ENCODE data around the gene BTBD9. TPM values are rescaled to one million over a fixed set of nuclear protein-coding genes. Genes with fewer than 3 reads are reported as not detected.

The BTBD9 gene
- total RNA-seq, 1 donor from 2014 or later: 10.3 TPM

- Mint-ChIP-seq H3K9me3 (ENCODE audit: unreplicated experiment) (peaks cover 3% of the 10 kb centered on the region), H3K4me1 (ENCODE audit: low read depth, unreplicated experiment) (peaks cover 5% of the 10 kb centered on the region), H3K27ac (ENCODE audit: unreplicated experiment) (no peak overlapping the region), H3K4me3 (ENCODE audit: unreplicated experiment) (no peak overlapping the region), H3K27me3 (ENCODE audit: low read depth, unreplicated experiment) (no peaks in the 10 kb centered on the region), H3K36me3 (ENCODE audit: low read depth, unreplicated experiment) (peaks cover 6% of the 10 kb centered on the region)
- Histone ChIP-seq H3K27me3 (ENCODE audit: insufficient read depth, low read length) (no peaks in the 10 kb centered on the region), H3K36me3 (ENCODE audit: insufficient read depth, low read length) (no peaks in the 10 kb centered on the region), H3K9ac (ENCODE audit: low read length) (no peak overlapping the region), H3K79me2 (ENCODE audit: insufficient read depth, low read length) (no peaks in the 10 kb centered on the region), H3K4me3 (ENCODE audit: insufficient read depth, low read depth, low read length) (no peak overlapping the region), H3K4me2 (ENCODE audit: low read length) (no peak overlapping the region), H3K27ac (ENCODE audit: low read depth, low read length) (no peak overlapping the region), H4K20me1 (ENCODE audit: insufficient read depth, low read length) (peaks cover 22% of the 10 kb centered on the region), H2AFZ (ENCODE audit: low read depth, low read length) (no peak overlapping the region), H3K9me3 (ENCODE audit: insufficient read depth, low read depth, low read length) (no peaks in the 10 kb centered on the region), H3K4me1 (ENCODE audit: insufficient read depth, low read length) (no peaks in the 10 kb centered on the region)
- FAIRE-seq: no peak
- no peak for TF ChIP-seq EZH2 (IDR thresholded peaks at IDR 0.05; ENCODE audit: insufficient read depth, low read length)
- no peak for TF ChIP-seq CTCF (IDR thresholded peaks at IDR 0.05; ENCODE audit: insufficient read depth, low read depth, low read length)
- no peak for DNase-seq (ENCODE audit: low read depth)
Measured at GRCh38 chr6:38160831-38161230, 478.9 kb downstream of the BTBD9 start.

DNA sequence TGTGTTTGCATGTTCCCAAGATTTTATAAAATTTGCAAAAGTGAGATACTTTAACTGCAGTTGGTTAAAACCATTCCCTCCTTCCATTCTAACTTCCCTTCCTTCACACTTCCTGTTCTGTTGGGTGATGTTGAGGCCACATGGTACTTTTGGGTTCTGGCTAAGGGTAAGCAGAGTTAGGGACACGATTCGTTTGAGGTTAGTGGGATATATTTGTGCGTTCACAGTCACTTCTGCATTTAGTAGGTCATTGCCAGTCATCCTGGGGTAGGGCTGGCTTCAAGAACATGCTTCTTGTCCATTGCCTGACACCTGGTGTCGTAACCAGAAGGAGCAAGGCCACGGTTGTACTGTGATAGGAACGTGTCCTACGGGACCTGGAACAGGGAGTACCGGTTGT lies 480.1 kb downstream of the BTBD9 start:
- Mint-ChIP-seq H3K36me3 (ENCODE audit: low read depth, unreplicated experiment) (peaks cover 10% of the 10 kb centered on the region), H3K9me3 (ENCODE audit: unreplicated experiment) (peaks cover 3% of the 10 kb centered on the region), H3K27me3 (ENCODE audit: low read depth, unreplicated experiment) (no peaks in the 10 kb centered on the region), H3K4me3 (ENCODE audit: unreplicated experiment) (no peak overlapping the region), H3K27ac (ENCODE audit: unreplicated experiment) (no peak overlapping the region), H3K4me1 (ENCODE audit: low read depth, unreplicated experiment) (peaks cover 2% of the 10 kb centered on the region)
- no peaks in the 10 kb centered on the region for H3K27me3 ChIP-seq (ENCODE audit: insufficient read depth, low read length)
- no peak overlapping the region for H3K9ac ChIP-seq (ENCODE audit: low read length)
- H3K4me2 ChIP-seq (ENCODE audit: low read length): no peak overlapping the region
- no peak overlapping the region for H3K4me3 ChIP-seq (ENCODE audit: insufficient read depth, low read depth, low read length)
- H4K20me1 ChIP-seq (ENCODE audit: insufficient read depth, low read length): peaks cover 29% of the 10 kb centered on the region
- no peaks in the 10 kb centered on the region for H3K36me3 ChIP-seq (ENCODE audit: insufficient read depth, low read length)
- no peaks in the 10 kb centered on the region for H3K79me2 ChIP-seq (ENCODE audit: insufficient read depth, low read length)
- DNase-seq (ENCODE audit: low read depth): no peak
- no peak for FAIRE-seq
- TF ChIP-seq CTCF (IDR thresholded peaks at IDR 0.05; ENCODE audit: insufficient read depth, low read depth, low read length): no peak
- no peak for TF ChIP-seq EZH2 (IDR thresholded peaks at IDR 0.05; ENCODE audit: insufficient read depth, low read length)
- H2AFZ ChIP-seq (ENCODE audit: low read depth, low read length): no peak overlapping the region
- H3K4me1 ChIP-seq (ENCODE audit: insufficient read depth, low read length): peaks cover 4% of the 10 kb centered on the region
- no peak overlapping the region for H3K27ac ChIP-seq (ENCODE audit: low read depth, low read length)
- H3K9me3 ChIP-seq (ENCODE audit: insufficient read depth, low read depth, low read length): no peaks in the 10 kb centered on the region

- Histone ChIP-seq H3K36me3 (ENCODE audit: insufficient read depth, low read length) (no peaks in the 10 kb centered on the region), H3K4me3 (ENCODE audit: insufficient read depth, low read depth, low read length) (no peak overlapping the region), H3K4me2 (ENCODE audit: low read length) (no peak overlapping the region), H4K20me1 (ENCODE audit: insufficient read depth, low read length) (peaks cover 31% of the 10 kb centered on the region), H3K9me3 (ENCODE audit: insufficient read depth, low read depth, low read length) (no peaks in the 10 kb centered on the region), H3K79me2 (ENCODE audit: insufficient read depth, low read length) (no peaks in the 10 kb centered on the region), H3K27me3 (ENCODE audit: insufficient read depth, low read length) (no peaks in the 10 kb centered on the region), H3K27ac (ENCODE audit: low read depth, low read length) (no peak overlapping the region), H3K4me1 (ENCODE audit: insufficient read depth, low read length) (peaks cover 4% of the 10 kb centered on the region), H2AFZ (ENCODE audit: low read depth, low read length) (no peak overlapping the region), H3K9ac (ENCODE audit: low read length) (no peak overlapping the region)
- no peak overlapping the region for H3K27ac Mint-ChIP-seq (ENCODE audit: unreplicated experiment)
- H3K4me3 Mint-ChIP-seq (ENCODE audit: unreplicated experiment): no peak overlapping the region
- H3K4me1 Mint-ChIP-seq (ENCODE audit: low read depth, unreplicated experiment): peaks cover 2% of the 10 kb centered on the region
- peaks cover 3% of the 10 kb centered on the region for H3K9me3 Mint-ChIP-seq (ENCODE audit: unreplicated experiment)
- FAIRE-seq: no peak
- peaks cover 10% of the 10 kb centered on the region for H3K36me3 Mint-ChIP-seq (ENCODE audit: low read depth, unreplicated experiment)
- TF ChIP-seq CTCF (IDR thresholded peaks at IDR 0.05; ENCODE audit: insufficient read depth, low read depth, low read length): no peak
- no peak for TF ChIP-seq EZH2 (IDR thresholded peaks at IDR 0.05; ENCODE audit: insufficient read depth, low read length)
- DNase-seq (ENCODE audit: low read depth): no peak
- no peaks in the 10 kb centered on the region for H3K27me3 Mint-ChIP-seq (ENCODE audit: low read depth, unreplicated experiment)
Measured at GRCh38 chr6:38158762-38159350, 480.9 kb downstream of the BTBD9 start.
